GM12865 (cell line): ENCODE data around the gene HTR2C.

Experiments
- DNase-seq: peaks from one replicate; pipeline ENCODE4 v3.0.0; 2010; ENCODE audit warnings: low read depth
- H3K4me3 ChIP-seq: 2 replicates; pipeline ENCODE4 v1.5.1; 2011; ENCODE audit warnings: mild to moderate bottlenecking, low read depth, low read length, control low read depth
- TF ChIP-seq, protein P1 (sequence below): IDR thresholded peaks from 2 replicates; pipeline ENCODE4 v1.5.1; 2011; ENCODE audit warnings: low read length, control low read depth, low read depth, inconsistent platforms; ENCODE audit not compliant: insufficient read depth; ENCODE audit errors: missing control alignments

The HTR2C gene

DNA sequence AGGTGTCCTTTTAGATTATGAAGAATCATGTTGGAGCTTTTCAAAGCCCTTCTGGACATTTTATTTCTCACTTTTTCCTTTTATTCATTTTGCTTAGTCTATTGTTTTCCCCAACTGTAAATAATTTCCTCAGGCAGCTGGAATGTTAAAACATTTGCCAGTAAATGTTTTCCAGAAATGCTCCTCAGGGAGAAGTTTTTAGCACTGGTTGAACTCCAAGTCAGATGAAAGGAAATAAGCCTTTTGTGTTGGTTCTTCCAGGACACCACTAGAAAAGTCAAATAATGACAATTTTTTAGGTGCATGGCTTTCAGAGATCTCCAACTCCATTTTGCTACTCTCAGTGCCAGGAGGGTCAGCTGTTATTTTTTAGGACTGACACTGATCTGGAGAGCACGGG, 305.6 kb downstream of the HTR2C start:
- no peak for DNase-seq
- H3K4me3 ChIP-seq: no peak overlapping the region
- TF ChIP-seq, protein P1, sequence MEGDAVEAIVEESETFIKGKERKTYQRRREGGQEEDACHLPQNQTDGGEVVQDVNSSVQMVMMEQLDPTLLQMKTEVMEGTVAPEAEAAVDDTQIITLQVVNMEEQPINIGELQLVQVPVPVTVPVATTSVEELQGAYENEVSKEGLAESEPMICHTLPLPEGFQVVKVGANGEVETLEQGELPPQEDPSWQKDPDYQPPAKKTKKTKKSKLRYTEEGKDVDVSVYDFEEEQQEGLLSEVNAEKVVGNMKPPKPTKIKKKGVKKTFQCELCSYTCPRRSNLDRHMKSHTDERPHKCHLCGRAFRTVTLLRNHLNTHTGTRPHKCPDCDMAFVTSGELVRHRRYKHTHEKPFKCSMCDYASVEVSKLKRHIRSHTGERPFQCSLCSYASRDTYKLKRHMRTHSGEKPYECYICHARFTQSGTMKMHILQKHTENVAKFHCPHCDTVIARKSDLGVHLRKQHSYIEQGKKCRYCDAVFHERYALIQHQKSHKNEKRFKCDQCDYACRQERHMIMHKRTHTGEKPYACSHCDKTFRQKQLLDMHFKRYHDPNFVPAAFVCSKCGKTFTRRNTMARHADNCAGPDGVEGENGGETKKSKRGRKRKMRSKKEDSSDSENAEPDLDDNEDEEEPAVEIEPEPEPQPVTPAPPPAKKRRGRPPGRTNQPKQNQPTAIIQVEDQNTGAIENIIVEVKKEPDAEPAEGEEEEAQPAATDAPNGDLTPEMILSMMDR: no peak

DNA sequence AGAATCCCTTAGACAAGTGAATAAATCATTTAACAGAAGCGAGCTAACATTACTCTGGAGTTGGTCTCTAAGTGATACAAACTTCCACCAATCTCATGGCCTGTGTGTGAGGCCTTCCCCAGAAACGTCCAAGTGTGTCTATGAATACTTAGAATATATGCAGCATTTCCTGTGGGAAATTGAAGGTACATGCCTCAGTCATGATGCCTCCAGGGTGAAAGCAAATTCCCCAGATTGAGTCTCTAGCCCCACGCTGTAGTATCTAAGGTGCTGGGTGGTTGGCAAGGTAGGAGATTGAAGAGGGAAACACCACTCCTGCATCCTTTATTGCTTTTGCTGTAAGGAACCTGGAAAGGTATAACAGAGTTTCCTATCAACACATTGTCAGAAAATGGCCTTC, 319.7 kb downstream of the HTR2C start:
- TF ChIP-seq, protein P1: no peak
- no peak for DNase-seq
- no peak overlapping the region for H3K4me3 ChIP-seq

DNA sequence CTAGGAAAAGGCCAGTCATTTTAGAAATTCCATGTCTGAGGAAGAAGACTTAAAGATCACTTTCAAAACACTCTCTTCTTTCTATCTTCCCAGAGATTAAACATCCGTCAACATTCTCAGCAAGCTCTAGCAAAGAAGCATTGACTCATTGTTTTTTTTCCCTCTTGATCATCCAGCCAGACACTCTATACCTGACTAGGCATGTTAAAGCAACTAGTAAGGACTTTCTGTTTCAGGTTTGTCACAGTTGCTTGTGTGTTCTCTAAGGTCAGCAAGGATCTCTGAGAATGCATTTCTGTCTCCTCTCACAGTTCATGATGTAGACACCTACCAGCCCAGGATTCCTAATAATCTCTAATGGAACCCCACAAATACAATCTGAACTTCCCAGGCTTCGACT, 321.4 kb downstream of the HTR2C start:
- no peak overlapping the region for H3K4me3 ChIP-seq
- DNase-seq: no peak
- TF ChIP-seq, protein P1: no peak

DNA sequence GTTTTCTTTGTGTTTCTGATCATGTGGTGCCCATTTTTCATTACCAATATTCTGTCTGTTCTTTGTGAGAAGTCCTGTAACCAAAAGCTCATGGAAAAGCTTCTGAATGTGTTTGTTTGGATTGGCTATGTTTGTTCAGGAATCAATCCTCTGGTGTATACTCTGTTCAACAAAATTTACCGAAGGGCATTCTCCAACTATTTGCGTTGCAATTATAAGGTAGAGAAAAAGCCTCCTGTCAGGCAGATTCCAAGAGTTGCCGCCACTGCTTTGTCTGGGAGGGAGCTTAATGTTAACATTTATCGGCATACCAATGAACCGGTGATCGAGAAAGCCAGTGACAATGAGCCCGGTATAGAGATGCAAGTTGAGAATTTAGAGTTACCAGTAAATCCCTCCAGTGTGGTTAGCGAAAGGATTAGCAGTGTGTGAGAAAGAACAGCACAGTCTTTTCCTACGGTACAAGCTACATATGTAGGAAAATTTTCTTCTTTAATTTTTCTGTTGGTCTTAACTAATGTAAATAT, 323.2 kb downstream of the HTR2C start:
- no peak overlapping the region for H3K4me3 ChIP-seq
- DNase-seq: no peak
- TF ChIP-seq, protein P1: no peak

DNA sequence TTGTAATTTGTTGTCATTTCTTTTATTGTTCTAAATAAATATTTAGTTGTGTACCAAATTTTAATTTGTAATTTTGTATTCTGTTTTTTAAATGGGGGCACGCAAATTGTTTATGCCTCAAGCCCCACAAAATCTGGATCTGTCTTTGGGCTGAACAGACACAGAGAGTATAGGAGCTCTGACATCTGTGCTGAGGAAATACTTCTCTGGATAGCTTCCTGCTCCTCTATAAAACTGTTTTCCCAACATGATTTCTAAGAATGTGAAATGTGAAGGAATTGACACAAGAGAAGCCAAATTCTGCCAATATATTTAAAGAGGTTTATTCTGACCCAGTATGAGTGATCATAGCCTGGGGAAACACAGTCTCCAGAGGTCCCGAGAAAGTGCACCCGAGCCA, 340.5 kb downstream of the HTR2C start:
- no peak for DNase-seq

DNA sequence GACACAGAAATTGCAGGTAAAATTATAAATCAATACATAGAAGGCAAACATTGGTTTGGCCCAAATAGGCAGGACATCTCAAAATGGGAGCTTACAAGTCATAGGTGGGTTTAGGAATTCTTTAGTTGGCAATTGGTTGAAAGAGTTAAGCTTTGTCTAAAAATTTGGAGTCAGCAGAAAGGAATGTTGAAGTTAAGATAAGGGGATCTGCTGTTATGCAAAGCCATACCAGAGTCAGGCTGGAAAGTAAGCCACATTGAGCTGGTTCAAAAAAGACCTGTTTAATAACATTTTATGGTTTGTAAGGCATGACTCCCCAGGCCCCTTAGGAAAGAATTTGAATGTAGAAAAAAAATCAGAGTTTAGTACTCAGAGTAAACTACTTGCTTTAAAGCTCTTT, 341.0 kb downstream of the HTR2C start:
- TF ChIP-seq, protein P1: no peak
- no peak overlapping the region for H3K4me3 ChIP-seq
- no peak for DNase-seq

More for the DNA sequence above, 340.5 kb downstream of the HTR2C start:
- H3K4me3 ChIP-seq: no peak overlapping the region
- TF ChIP-seq, protein P1: no peak

DNA sequence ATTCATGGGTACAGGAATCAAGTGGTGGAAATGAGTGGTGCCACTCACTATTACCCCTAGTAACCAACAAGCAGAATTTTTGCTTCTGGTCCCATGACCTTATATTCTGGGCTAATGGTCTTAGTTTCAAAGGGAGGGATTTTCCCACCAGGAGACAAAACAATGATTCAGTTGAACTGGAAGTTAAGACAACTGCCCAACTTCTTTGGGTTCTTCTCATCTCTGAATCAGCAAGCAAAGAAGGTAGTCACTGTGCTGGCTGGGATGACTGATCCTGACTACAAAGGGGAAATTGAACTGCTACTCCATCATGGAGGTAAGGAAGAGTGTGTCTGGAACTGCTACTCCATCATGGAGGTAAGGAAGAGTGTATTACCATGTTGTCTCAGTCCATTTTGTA, 346.3 kb downstream of the HTR2C start:
- TF ChIP-seq, protein P1: no peak
- no peak overlapping the region for H3K4me3 ChIP-seq
- no peak for DNase-seq
